Measurements from ENCODE around the gene NDUFB11.

DNA sequence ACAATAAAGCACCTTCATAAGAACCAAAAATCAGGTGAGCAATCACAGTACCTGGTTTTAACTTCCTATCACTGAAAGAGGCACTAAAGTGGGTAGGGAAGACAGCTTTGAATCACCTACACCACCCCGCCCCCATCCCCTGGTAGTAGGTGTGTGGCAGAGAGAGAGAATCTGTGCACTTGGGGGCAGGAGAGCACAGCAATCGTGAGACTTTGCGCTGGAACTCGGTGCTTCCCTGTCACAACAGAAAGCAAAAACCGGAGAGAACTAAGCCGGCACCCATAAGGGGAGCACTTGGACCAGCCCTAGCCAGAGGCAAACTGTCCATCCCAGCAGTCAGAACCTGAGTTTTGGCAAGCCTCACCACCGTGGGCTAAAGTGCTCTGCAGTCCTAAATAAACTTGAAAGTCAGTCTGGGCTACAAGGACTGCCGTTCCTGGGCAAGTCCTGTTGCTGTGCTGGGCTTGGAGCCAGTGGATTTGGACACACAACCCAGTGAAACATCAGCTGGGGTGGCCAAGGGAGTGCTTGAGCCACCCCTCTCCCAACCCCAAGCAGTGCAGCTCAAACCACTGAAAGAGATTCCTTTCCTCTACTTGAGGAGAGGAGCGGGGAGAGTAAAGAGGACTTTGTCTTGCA lies 32.1 kb downstream of the NDUFB11 start:
- no peak for TF ChIP-seq EP300 (IDR thresholded peaks at IDR 0.05)
- no peak for TF ChIP-seq POLR2A (IDR thresholded peaks at IDR 0.05; ENCODE audit: low read depth)
